Mesenchymal stem cell (in vitro differentiated cells and primary cell): ENCODE measurements around the gene ALG5.

Source experiments
- DNase-seq: peaks from one replicate; pipeline ENCODE4 v3.0.0-alpha.2; 2013
- H2AFZ ChIP-seq: one replicate; pipeline ENCODE4 v1.6.1; 2013; ENCODE audit warnings: low read depth, mild to moderate bottlenecking, control low read depth, inconsistent platforms, low read length, moderate library complexity
- H2AK5ac ChIP-seq: 2 replicates; pipeline ENCODE4 v1.6.1; 2013; ENCODE audit warnings: low read length, moderate library complexity, mild to moderate bottlenecking, inconsistent platforms; ENCODE audit not compliant: severe bottlenecking
- H2BK120ac ChIP-seq: one replicate; pipeline ENCODE4 v1.6.1; 2013; ENCODE audit warnings: low read depth, mild to moderate bottlenecking, inconsistent platforms, low read length, moderate library complexity
- H2BK12ac ChIP-seq, 2 experiments: one replicate each; pipeline ENCODE4 v1.6.1; 2013; ENCODE audit warnings: inconsistent platforms in 2 of 2, low read length in 2 of 2, mild to moderate bottlenecking in 2 of 2, moderate library complexity in 2 of 2, control low read depth in 1 of 2
- H2BK15ac ChIP-seq: one replicate; pipeline ENCODE4 v1.6.1; 2013; ENCODE audit warnings: mild to moderate bottlenecking, low read depth, inconsistent platforms; ENCODE audit not compliant: poor library complexity, severe bottlenecking
- H2BK5ac ChIP-seq: 2 replicates; pipeline ENCODE4 v1.6.1; 2013; ENCODE audit warnings: low read depth, mild to moderate bottlenecking, low read length, control low read depth, inconsistent platforms; ENCODE audit not compliant: poor library complexity, severe bottlenecking
- H3K14ac ChIP-seq, 2 experiments: one replicate each; pipeline ENCODE4 v1.6.1; 2013; ENCODE audit warnings: inconsistent platforms in 2 of 2, low read length in 2 of 2, control low read depth in 1 of 2, mild to moderate bottlenecking in 1 of 2, moderate library complexity in 1 of 2
- H3K18ac ChIP-seq, 2 experiments: one replicate each; pipeline ENCODE4 v1.6.1; 2013; ENCODE audit warnings: inconsistent platforms in 2 of 2, low read length in 2 of 2, control low read depth in 1 of 2, low read depth in 1 of 2, mild to moderate bottlenecking in 1 of 2
- H3K23ac ChIP-seq, 2 experiments: one replicate each; pipeline ENCODE4 v1.6.1; 2013; ENCODE audit warnings: inconsistent platforms in 2 of 2, low read length in 2 of 2, mild to moderate bottlenecking in 2 of 2, moderate library complexity in 2 of 2, control low read depth in 1 of 2
- H3K27ac ChIP-seq: 2 replicates; pipeline ENCODE4 v1.5.1; 2013; ENCODE audit warnings: mild to moderate bottlenecking, moderate library complexity, low read length, control low read depth, inconsistent platforms; ENCODE audit not compliant: poor library complexity, severe bottlenecking
- H3K27me3 ChIP-seq, 2 experiments: 2 replicates each; pipeline versions ENCODE4 v1.6.1 to v1.7.0; 2013; ENCODE audit warnings: low read length in 2 of 2, mild to moderate bottlenecking in 2 of 2, moderate library complexity in 2 of 2, control low read depth in 1 of 2, inconsistent platforms in 1 of 2; ENCODE audit not compliant: control insufficient read depth in 1 of 2, insufficient read depth in 1 of 2
- H3K36me3 ChIP-seq, 2 experiments: 2 replicates each; pipeline versions ENCODE4 v1.6.1 to v1.7.0; 2013; ENCODE audit warnings: low read length in 2 of 2, control low read depth in 1 of 2, inconsistent platforms in 1 of 2, low read depth in 1 of 2, mild to moderate bottlenecking in 1 of 2; ENCODE audit not compliant: insufficient read depth in 2 of 2, control insufficient read depth in 1 of 2
- H3K4ac ChIP-seq, 2 experiments: one replicate each; pipeline ENCODE4 v1.6.1; 2013; ENCODE audit warnings: inconsistent platforms in 2 of 2, low read length in 2 of 2, mild to moderate bottlenecking in 2 of 2, moderate library complexity in 2 of 2, control low read depth in 1 of 2, low read depth in 1 of 2
- H3K4me1 ChIP-seq: 2 replicates; pipeline ENCODE4 v1.6.1; 2013; ENCODE audit warnings: low read depth, low read length, control low read depth; ENCODE audit not compliant: control insufficient read depth, insufficient read depth
- H3K4me2 ChIP-seq: 2 replicates; pipeline ENCODE4 v1.6.1; 2013; ENCODE audit warnings: low read length, mild to moderate bottlenecking, inconsistent platforms; ENCODE audit not compliant: poor library complexity, severe bottlenecking
- H3K4me3 ChIP-seq, 2 experiments: 2 replicates each; pipeline versions ENCODE4 v1.5.1 to v1.7.0; 2013; ENCODE audit warnings: low read length in 2 of 2, mild to moderate bottlenecking in 2 of 2, control low read depth in 1 of 2, low read depth in 1 of 2; ENCODE audit not compliant: insufficient read depth in 1 of 2
- H3K79me1 ChIP-seq: replicated peaks from 2 replicates; pipeline ENCODE4 v1.6.1; 2013; ENCODE audit warnings: mild to moderate bottlenecking, control low read depth, low read length, inconsistent platforms; ENCODE audit not compliant: poor library complexity, severe bottlenecking
- H3K9ac ChIP-seq: 2 replicates; pipeline ENCODE4 v1.7.0; 2013; ENCODE audit warnings: mild to moderate bottlenecking, low read length, moderate library complexity
- H3K9me3 ChIP-seq: 2 replicates; pipeline ENCODE4 v1.7.0; 2013; ENCODE audit warnings: mild to moderate bottlenecking, low read length; ENCODE audit not compliant: control insufficient read depth
- H4K8ac ChIP-seq: one replicate; pipeline ENCODE4 v1.6.1; 2013; ENCODE audit warnings: inconsistent platforms, mild to moderate bottlenecking, low read length, moderate library complexity
- H4K91ac ChIP-seq: one replicate; pipeline ENCODE4 v1.6.1; 2013; ENCODE audit warnings: mild to moderate bottlenecking, low read length, inconsistent platforms
- WGBS: methylation state at CpG from one replicate; pipeline ENCODE4 v1.1.7; 2013; ENCODE audit warnings: mixed read lengths; 5-methylcytosine and 5-hydroxymethylcytosine counted together

The ALG5 gene

GRCh38 chr13:36973621-36974295 lies 25.4 kb downstream of the ALG5 start:
- no peak overlapping the region for H2BK15ac ChIP-seq
- no peak overlapping the region for H4K8ac ChIP-seq
- H3K14ac ChIP-seq, result no peak overlapping the region
- no peaks in the 10 kb centered on the region for H3K4me1 ChIP-seq
- H3K4ac ChIP-seq, result no peak overlapping the region
- H3K4me3 ChIP-seq, result no peak overlapping the region
- DNase-seq, result no peak
- no peak overlapping the region for H2AFZ ChIP-seq
- H2AK5ac ChIP-seq, result no peak overlapping the region
- no peak overlapping the region for H3K27ac ChIP-seq
- no peak overlapping the region for H2BK120ac ChIP-seq
- H3K9ac ChIP-seq, result no peak overlapping the region
- no peak overlapping the region for H3K4me2 ChIP-seq
- H3K18ac ChIP-seq, result no peak overlapping the region
- no peak overlapping the region for H3K23ac ChIP-seq
- H2BK5ac ChIP-seq, result no peak overlapping the region
- H3K27me3 ChIP-seq, result no peaks in the 10 kb centered on the region
- 100% methylated on average over 2 of the region's 5 CpGs for WGBS
- H4K91ac ChIP-seq, result no peak overlapping the region
- H3K36me3 ChIP-seq, result peaks cover 32 to 64% of the 10 kb centered on the region in 2 experiments
- no peak overlapping the region for H2BK12ac ChIP-seq
- peaks cover 8% of the 10 kb centered on the region for H3K9me3 ChIP-seq
- H3K79me1 ChIP-seq, result peaks cover 12% of the 10 kb centered on the region

GRCh38 chr13:36973009-36973408 lies 26.1 kb downstream of the ALG5 start:
- Histone ChIP-seq H4K91ac (no peak overlapping the region), H2BK12ac (no peak overlapping the region), H3K4me1 (no peaks in the 10 kb centered on the region), H3K9ac (no peak overlapping the region), H3K27ac (no peak overlapping the region), H2AFZ (no peak overlapping the region), H3K23ac (no peak overlapping the region), H2AK5ac (no peak overlapping the region), H3K27me3 (no peaks in the 10 kb centered on the region), H3K79me1 (peaks cover 11% of the 10 kb centered on the region), H3K18ac (no peak overlapping the region), H4K8ac (no peak overlapping the region), H3K14ac (no peak overlapping the region), H2BK5ac (no peak overlapping the region), H2BK120ac (no peak overlapping the region), H3K4me2 (no peak overlapping the region), H3K9me3 (peaks cover 8% of the 10 kb centered on the region), H3K4me3 (no peak overlapping the region), H3K36me3 (peaks cover 26 to 68% of the 10 kb centered on the region in 2 experiments), H3K4ac (no peak overlapping the region), H2BK15ac (no peak overlapping the region)
- WGBS, result 100% methylated on average over 1 of the region's 1 CpG
- DNase-seq, result no peak

GRCh38 chr13:36966404-36966803 lies 32.7 kb downstream of the ALG5 start:
- H2AFZ ChIP-seq, result no peak overlapping the region
- no peak overlapping the region for H2BK120ac ChIP-seq
- H3K79me1 ChIP-seq, result peaks cover 14% of the 10 kb centered on the region
- no peak overlapping the region for H3K27ac ChIP-seq
- peaks cover 19 to 77% of the 10 kb centered on the region in 2 experiments for H3K36me3 ChIP-seq
- H3K4ac ChIP-seq, result no peak overlapping the region
- peaks cover 2% of the 10 kb centered on the region for H3K4me1 ChIP-seq
- H3K23ac ChIP-seq, result no peak overlapping the region
- no peak overlapping the region for H3K4me2 ChIP-seq
- no peak overlapping the region for H4K8ac ChIP-seq
- H2BK15ac ChIP-seq, result no peak overlapping the region
- 89% methylated on average over 1 of the region's 4 CpGs for WGBS
- no peak overlapping the region for H3K4me3 ChIP-seq
- H2BK12ac ChIP-seq, result no peak overlapping the region
- DNase-seq, result no peak
- H4K91ac ChIP-seq, result no peak overlapping the region
- H3K14ac ChIP-seq, result no peak overlapping the region
- H3K27me3 ChIP-seq, result no peaks in the 10 kb centered on the region
- no peak overlapping the region for H2BK5ac ChIP-seq
- H3K18ac ChIP-seq, result no peak overlapping the region
- H2AK5ac ChIP-seq, result no peak overlapping the region
- no peaks in the 10 kb centered on the region for H3K9me3 ChIP-seq
- peak overlapping the region; percentile 76 for H3K9ac ChIP-seq

- WGBS, result 0% methylated on average over 1 of the region's 2 CpGs
- peaks cover 20 to 77% of the 10 kb centered on the region in 2 experiments for H3K36me3 ChIP-seq
- no peak overlapping the region for H2BK5ac ChIP-seq
- H4K91ac ChIP-seq, result no peak overlapping the region
- H3K4me1 ChIP-seq, result peaks cover 2% of the 10 kb centered on the region
- no peak overlapping the region for H3K4me2 ChIP-seq
- peak overlapping the region; percentile 76 for H3K9ac ChIP-seq
- H3K14ac ChIP-seq, result no peak overlapping the region
- no peak overlapping the region for H2BK15ac ChIP-seq
- peaks cover 16% of the 10 kb centered on the region for H3K79me1 ChIP-seq
- no peak overlapping the region for H2BK12ac ChIP-seq
- H2AK5ac ChIP-seq, result no peak overlapping the region
- peak; percentile 70 for DNase-seq
- H3K27ac ChIP-seq, result peak overlapping the region; percentile 5
- no peak overlapping the region for H3K4me3 ChIP-seq
- H3K9me3 ChIP-seq, result no peaks in the 10 kb centered on the region
- H3K23ac ChIP-seq, result no peak overlapping the region
- no peak overlapping the region for H3K4ac ChIP-seq
- H4K8ac ChIP-seq, result no peak overlapping the region
- no peaks in the 10 kb centered on the region for H3K27me3 ChIP-seq
- H2BK120ac ChIP-seq, result no peak overlapping the region
- no peak overlapping the region for H3K18ac ChIP-seq
- H2AFZ ChIP-seq, result no peak overlapping the region
Observed at GRCh38 chr13:36965767-36966166, 33.4 kb downstream of the ALG5 start.
